ENCODE measurements around the gene CD180.

Gene CD180

GRCh38 chr5:67209141-67209771 is 12.7 kb upstream of the CD180 start:
- Histone ChIP-seq H3K27me3 (ENCODE audit: control insufficient read depth, insufficient read depth, low read length) (no peaks in the 10 kb centered on the region), H3K36me3 (ENCODE audit: control insufficient read depth, insufficient read depth, low read length) (no peaks in the 10 kb centered on the region), H3K27ac (ENCODE audit: low read depth, low read length) (no peak overlapping the region), H3K4me3 (ENCODE audit: low read depth, low read length) (no peak overlapping the region), H3K9me3 (ENCODE audit: control insufficient read depth, insufficient read depth, low read depth, low read length) (no peaks in the 10 kb centered on the region), H3K9ac (ENCODE audit: low read length) (no peak overlapping the region), H3K4me1 (ENCODE audit: control insufficient read depth, insufficient read depth, low read length) (no peaks in the 10 kb centered on the region; the same call in 1 of the 2 replicates)

- H3K4me1 ChIP-seq (ENCODE audit: control insufficient read depth, insufficient read depth, low read length): no peaks in the 10 kb centered on the region; the same call in 1 of the 2 replicates
- H3K9me3 ChIP-seq (ENCODE audit: control insufficient read depth, insufficient read depth, low read depth, low read length): no peaks in the 10 kb centered on the region
- no peaks in the 10 kb centered on the region for H3K36me3 ChIP-seq (ENCODE audit: control insufficient read depth, insufficient read depth, low read length)
- H3K27ac ChIP-seq (ENCODE audit: low read depth, low read length): no peak overlapping the region
- H3K27me3 ChIP-seq (ENCODE audit: control insufficient read depth, insufficient read depth, low read length): no peaks in the 10 kb centered on the region
- no peak overlapping the region for H3K4me3 ChIP-seq (ENCODE audit: low read depth, low read length)
- H3K9ac ChIP-seq (ENCODE audit: low read length): no peak overlapping the region
Measured at GRCh38 chr5:67208403-67208802, 11.8 kb upstream of the CD180 start.

- no peaks in the 10 kb centered on the region for H3K36me3 ChIP-seq (ENCODE audit: control insufficient read depth, insufficient read depth, low read length)
- no peak overlapping the region for H3K9ac ChIP-seq (ENCODE audit: low read length)
- no peaks in the 10 kb centered on the region; the same call in 1 of the 2 replicates for H3K4me1 ChIP-seq (ENCODE audit: control insufficient read depth, insufficient read depth, low read length)
- no peaks in the 10 kb centered on the region for H3K9me3 ChIP-seq (ENCODE audit: control insufficient read depth, insufficient read depth, low read depth, low read length)
- no peaks in the 10 kb centered on the region for H3K27me3 ChIP-seq (ENCODE audit: control insufficient read depth, insufficient read depth, low read length)
- H3K27ac ChIP-seq (ENCODE audit: low read depth, low read length): no peak overlapping the region
- H3K4me3 ChIP-seq (ENCODE audit: low read depth, low read length): no peak overlapping the region
Measured at GRCh38 chr5:67206929-67207328, 10.3 kb upstream of the CD180 start.

- H3K27me3 ChIP-seq (ENCODE audit: control insufficient read depth, insufficient read depth, low read length): no peaks in the 10 kb centered on the region
- no peaks in the 10 kb centered on the region for H3K36me3 ChIP-seq (ENCODE audit: control insufficient read depth, insufficient read depth, low read length)
- no peak overlapping the region for H3K9ac ChIP-seq (ENCODE audit: low read length)
- no peak overlapping the region for H3K4me3 ChIP-seq (ENCODE audit: low read depth, low read length)
- no peaks in the 10 kb centered on the region; the same call in 1 of the 2 replicates for H3K4me1 ChIP-seq (ENCODE audit: control insufficient read depth, insufficient read depth, low read length)
- H3K27ac ChIP-seq (ENCODE audit: low read depth, low read length): no peak overlapping the region
- H3K9me3 ChIP-seq (ENCODE audit: control insufficient read depth, insufficient read depth, low read depth, low read length): no peaks in the 10 kb centered on the region
Measured at GRCh38 chr5:67206461-67206860, 9.9 kb upstream of the CD180 start.

- no peak overlapping the region for H3K4me3 ChIP-seq (ENCODE audit: low read depth, low read length)
- no peak overlapping the region for H3K27ac ChIP-seq (ENCODE audit: low read depth, low read length)
- peaks cover 1% of the 10 kb centered on the region; the same call in 1 of the 2 replicates for H3K9me3 ChIP-seq (ENCODE audit: control insufficient read depth, insufficient read depth, low read depth, low read length)
- no peaks in the 10 kb centered on the region for H3K36me3 ChIP-seq (ENCODE audit: control insufficient read depth, insufficient read depth, low read length)
- H3K27me3 ChIP-seq (ENCODE audit: control insufficient read depth, insufficient read depth, low read length): no peaks in the 10 kb centered on the region
- H3K9ac ChIP-seq (ENCODE audit: low read length): no peak overlapping the region
- no peaks in the 10 kb centered on the region; the same call in 1 of the 2 replicates for H3K4me1 ChIP-seq (ENCODE audit: control insufficient read depth, insufficient read depth, low read length)
Measured at GRCh38 chr5:67205981-67206380, 9.4 kb upstream of the CD180 start.

GRCh38 chr5:67204821-67205220 is 8.2 kb upstream of the CD180 start:
- Histone ChIP-seq H3K27me3 (ENCODE audit: control insufficient read depth, insufficient read depth, low read length) (no peaks in the 10 kb centered on the region), H3K36me3 (ENCODE audit: control insufficient read depth, insufficient read depth, low read length) (no peaks in the 10 kb centered on the region), H3K4me3 (ENCODE audit: low read depth, low read length) (no peak overlapping the region), H3K9me3 (ENCODE audit: control insufficient read depth, insufficient read depth, low read depth, low read length) (peaks cover 5% of the 10 kb centered on the region; the same call in 1 of the 2 replicates), H3K4me1 (ENCODE audit: control insufficient read depth, insufficient read depth, low read length) (no peaks in the 10 kb centered on the region; the same call in 1 of the 2 replicates), H3K9ac (ENCODE audit: low read length) (no peak overlapping the region), H3K27ac (ENCODE audit: low read depth, low read length) (no peak overlapping the region)

GRCh38 chr5:67203701-67204074 is 7.1 kb upstream of the CD180 start:
- no peak overlapping the region for H3K4me3 ChIP-seq (ENCODE audit: low read depth, low read length)
- no peak overlapping the region for H3K27ac ChIP-seq (ENCODE audit: low read depth, low read length)
- no peak overlapping the region for H3K9ac ChIP-seq (ENCODE audit: low read length)
- H3K4me1 ChIP-seq (ENCODE audit: control insufficient read depth, insufficient read depth, low read length): no peaks in the 10 kb centered on the region; the same call in 1 of the 2 replicates
- no peaks in the 10 kb centered on the region for H3K27me3 ChIP-seq (ENCODE audit: control insufficient read depth, insufficient read depth, low read length)
- H3K9me3 ChIP-seq (ENCODE audit: control insufficient read depth, insufficient read depth, low read depth, low read length): peaks cover 5% of the 10 kb centered on the region; the same call in 1 of the 2 replicates
- H3K36me3 ChIP-seq (ENCODE audit: control insufficient read depth, insufficient read depth, low read length): no peaks in the 10 kb centered on the region

GRCh38 chr5:67202828-67203227 is 6.2 kb upstream of the CD180 start:
- H3K27ac ChIP-seq (ENCODE audit: low read depth, low read length): no peak overlapping the region
- no peak overlapping the region for H3K4me3 ChIP-seq (ENCODE audit: low read depth, low read length)
- no peaks in the 10 kb centered on the region for H3K36me3 ChIP-seq (ENCODE audit: control insufficient read depth, insufficient read depth, low read length)
- no peaks in the 10 kb centered on the region; the same call in 1 of the 2 replicates for H3K4me1 ChIP-seq (ENCODE audit: control insufficient read depth, insufficient read depth, low read length)
- H3K9ac ChIP-seq (ENCODE audit: low read length): no peak overlapping the region
- no peaks in the 10 kb centered on the region for H3K27me3 ChIP-seq (ENCODE audit: control insufficient read depth, insufficient read depth, low read length)
- peaks cover 5% of the 10 kb centered on the region; the same call in 1 of the 2 replicates for H3K9me3 ChIP-seq (ENCODE audit: control insufficient read depth, insufficient read depth, low read depth, low read length)

- Histone ChIP-seq H3K4me1 (ENCODE audit: control insufficient read depth, insufficient read depth, low read length) (no peaks in the 10 kb centered on the region; the same call in 1 of the 2 replicates), H3K36me3 (ENCODE audit: control insufficient read depth, insufficient read depth, low read length) (no peaks in the 10 kb centered on the region), H3K9me3 (ENCODE audit: control insufficient read depth, insufficient read depth, low read depth, low read length) (peaks cover 5% of the 10 kb centered on the region; the same call in 1 of the 2 replicates), H3K27me3 (ENCODE audit: control insufficient read depth, insufficient read depth, low read length) (no peaks in the 10 kb centered on the region), H3K4me3 (ENCODE audit: low read depth, low read length) (no peak overlapping the region), H3K9ac (ENCODE audit: low read length) (no peak overlapping the region), H3K27ac (ENCODE audit: low read depth, low read length) (no peak overlapping the region)
Measured at GRCh38 chr5:67201897-67202549, 5.4 kb upstream of the CD180 start.

GRCh38 chr5:67200809-67201562 is 4.4 kb upstream of the CD180 start:
- no peaks in the 10 kb centered on the region for H3K27me3 ChIP-seq (ENCODE audit: control insufficient read depth, insufficient read depth, low read length)
- H3K4me1 ChIP-seq (ENCODE audit: control insufficient read depth, insufficient read depth, low read length): no peaks in the 10 kb centered on the region; the same call in 1 of the 2 replicates
- H3K9me3 ChIP-seq (ENCODE audit: control insufficient read depth, insufficient read depth, low read depth, low read length): peaks cover 5% of the 10 kb centered on the region; the same call in 1 of the 2 replicates
- no peaks in the 10 kb centered on the region for H3K36me3 ChIP-seq (ENCODE audit: control insufficient read depth, insufficient read depth, low read length)
- H3K4me3 ChIP-seq (ENCODE audit: low read depth, low read length): no peak overlapping the region
- no peak overlapping the region for H3K27ac ChIP-seq (ENCODE audit: low read depth, low read length)
- no peak overlapping the region for H3K9ac ChIP-seq (ENCODE audit: low read length)

GRCh38 chr5:67199859-67200258 is 3.3 kb upstream of the CD180 start:
- no peak overlapping the region for H3K9ac ChIP-seq (ENCODE audit: low read length)
- H3K27me3 ChIP-seq (ENCODE audit: control insufficient read depth, insufficient read depth, low read length): no peaks in the 10 kb centered on the region
- H3K4me1 ChIP-seq (ENCODE audit: control insufficient read depth, insufficient read depth, low read length): no peaks in the 10 kb centered on the region; the same call in 1 of the 2 replicates
- H3K9me3 ChIP-seq (ENCODE audit: control insufficient read depth, insufficient read depth, low read depth, low read length): peaks cover 5% of the 10 kb centered on the region; the same call in 1 of the 2 replicates
- no peaks in the 10 kb centered on the region for H3K36me3 ChIP-seq (ENCODE audit: control insufficient read depth, insufficient read depth, low read length)
- no peak overlapping the region for H3K27ac ChIP-seq (ENCODE audit: low read depth, low read length)
- no peak overlapping the region for H3K4me3 ChIP-seq (ENCODE audit: low read depth, low read length)

All from HUES6 (cell line).